ENCODE measurements around the gene ARMH1. TPM values are rescaled to one million over a fixed set of nuclear protein-coding genes. Genes with fewer than 3 reads are reported as not detected.
A peak's percentile ranks its signal among the peaks of the same experiment; 100 is the strongest.

The ARMH1 gene
- total RNA-seq, 4 donors from 2014 or later, result 0.47 to 2.4 (median 1.2) TPM

DNA sequence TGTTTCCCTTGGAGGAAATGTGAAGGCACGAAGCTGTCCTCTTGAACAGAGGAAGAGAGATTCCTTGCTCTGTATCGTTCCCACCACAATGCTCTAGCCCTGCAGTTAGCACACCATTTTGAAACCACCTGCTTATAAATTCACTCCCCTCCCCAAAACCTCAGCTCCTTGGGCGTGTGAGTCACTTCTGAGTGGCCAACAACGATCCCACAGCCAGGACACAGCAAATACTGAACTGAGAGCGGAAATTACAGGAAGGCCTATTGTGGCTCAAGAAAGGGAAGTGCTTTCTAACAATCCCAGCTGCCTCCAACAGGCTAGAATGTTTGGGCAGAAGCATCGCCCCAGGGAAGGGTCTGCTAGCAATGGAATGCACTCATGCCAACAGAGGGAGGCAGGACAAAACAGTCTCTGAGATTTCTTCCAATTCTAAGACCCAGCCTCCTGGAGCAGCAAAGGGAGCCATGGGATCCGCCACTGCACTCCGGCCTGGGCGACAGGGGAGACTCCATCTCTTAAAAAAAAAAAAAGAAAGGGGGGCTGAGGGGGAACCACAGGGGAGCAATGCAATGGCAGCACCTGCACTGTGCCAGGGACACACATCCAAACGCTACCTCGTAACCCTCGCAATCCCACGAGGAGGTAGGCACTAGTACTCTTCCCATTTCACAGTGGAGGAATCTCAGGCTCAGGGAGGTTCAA is 2.1 kb upstream of the ARMH1 start:
- no peak for ATAC-seq (ENCODE audit: low FRiP score)
- DNase-seq (ENCODE audit: low spot score), result no peak
- TF ChIP-seq, protein P1, sequence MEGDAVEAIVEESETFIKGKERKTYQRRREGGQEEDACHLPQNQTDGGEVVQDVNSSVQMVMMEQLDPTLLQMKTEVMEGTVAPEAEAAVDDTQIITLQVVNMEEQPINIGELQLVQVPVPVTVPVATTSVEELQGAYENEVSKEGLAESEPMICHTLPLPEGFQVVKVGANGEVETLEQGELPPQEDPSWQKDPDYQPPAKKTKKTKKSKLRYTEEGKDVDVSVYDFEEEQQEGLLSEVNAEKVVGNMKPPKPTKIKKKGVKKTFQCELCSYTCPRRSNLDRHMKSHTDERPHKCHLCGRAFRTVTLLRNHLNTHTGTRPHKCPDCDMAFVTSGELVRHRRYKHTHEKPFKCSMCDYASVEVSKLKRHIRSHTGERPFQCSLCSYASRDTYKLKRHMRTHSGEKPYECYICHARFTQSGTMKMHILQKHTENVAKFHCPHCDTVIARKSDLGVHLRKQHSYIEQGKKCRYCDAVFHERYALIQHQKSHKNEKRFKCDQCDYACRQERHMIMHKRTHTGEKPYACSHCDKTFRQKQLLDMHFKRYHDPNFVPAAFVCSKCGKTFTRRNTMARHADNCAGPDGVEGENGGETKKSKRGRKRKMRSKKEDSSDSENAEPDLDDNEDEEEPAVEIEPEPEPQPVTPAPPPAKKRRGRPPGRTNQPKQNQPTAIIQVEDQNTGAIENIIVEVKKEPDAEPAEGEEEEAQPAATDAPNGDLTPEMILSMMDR (IDR thresholded peaks at IDR 0.05), result no peak

DNA sequence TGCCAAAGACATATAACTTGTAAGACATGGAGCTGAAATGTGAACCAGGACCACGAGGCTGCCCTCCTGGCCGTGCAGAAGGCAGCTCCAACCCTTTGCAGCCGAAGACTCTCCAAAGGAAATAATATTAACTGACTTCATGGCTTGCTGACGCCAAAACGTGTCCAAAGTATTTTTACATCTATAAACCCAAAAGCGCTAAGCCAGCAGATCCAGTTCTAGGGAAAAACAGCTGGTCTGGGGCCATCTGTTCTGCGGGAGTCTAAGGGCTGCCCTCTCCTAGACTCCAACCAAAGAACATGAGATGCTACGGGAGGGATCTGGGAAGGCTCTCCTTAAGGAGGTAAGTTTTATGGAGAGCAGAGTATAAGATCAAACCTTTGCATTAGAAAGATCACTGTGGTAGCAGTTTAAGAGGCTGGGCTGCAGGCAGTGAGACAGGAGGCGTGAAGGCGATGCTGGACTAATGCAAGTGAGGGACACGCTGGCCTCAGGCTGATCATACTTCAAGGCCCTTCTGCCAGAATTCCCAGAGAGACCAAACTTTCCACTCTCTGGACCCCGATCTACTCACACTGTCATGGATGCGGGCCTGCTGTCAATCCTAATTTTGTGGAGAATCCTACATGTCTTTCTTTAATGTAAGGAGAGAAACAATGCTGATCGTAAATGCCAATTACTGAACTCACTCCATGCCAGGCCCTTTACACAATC is 1.4 kb upstream of the ARMH1 start:
- DNase-seq (ENCODE audit: low spot score) (no peak), ATAC-seq (ENCODE audit: low FRiP score) (no peak)
- TF ChIP-seq, protein P1 (IDR thresholded peaks at IDR 0.05), result no peak

DNA sequence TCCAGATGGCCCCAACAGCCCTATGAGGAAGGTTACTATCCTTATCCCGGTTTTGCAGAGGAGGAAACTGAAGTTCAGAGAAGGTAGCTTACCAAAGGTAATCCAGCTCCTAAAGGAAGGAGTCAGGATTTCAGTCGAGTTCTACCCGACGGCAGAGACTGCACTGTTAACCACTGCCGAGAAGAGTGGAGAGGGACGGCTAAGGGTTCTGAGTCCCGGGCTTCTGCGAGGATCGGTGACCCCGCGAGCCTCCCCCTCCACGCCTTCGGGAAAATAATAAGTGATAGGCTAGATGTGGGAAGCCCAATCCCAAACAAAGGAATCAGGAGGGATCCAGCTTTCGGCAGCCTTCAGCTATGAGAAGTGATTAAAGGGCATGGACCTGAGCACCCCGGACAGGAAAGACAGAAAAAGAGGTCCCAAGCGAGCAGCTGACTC is 820 bp upstream of the ARMH1 start:
- ATAC-seq (ENCODE audit: low FRiP score) (peak; percentile 7), DNase-seq (ENCODE audit: low spot score) (no peak)
- TF ChIP-seq, protein P1 (IDR thresholded peaks at IDR 0.05), result no peak

DNA sequence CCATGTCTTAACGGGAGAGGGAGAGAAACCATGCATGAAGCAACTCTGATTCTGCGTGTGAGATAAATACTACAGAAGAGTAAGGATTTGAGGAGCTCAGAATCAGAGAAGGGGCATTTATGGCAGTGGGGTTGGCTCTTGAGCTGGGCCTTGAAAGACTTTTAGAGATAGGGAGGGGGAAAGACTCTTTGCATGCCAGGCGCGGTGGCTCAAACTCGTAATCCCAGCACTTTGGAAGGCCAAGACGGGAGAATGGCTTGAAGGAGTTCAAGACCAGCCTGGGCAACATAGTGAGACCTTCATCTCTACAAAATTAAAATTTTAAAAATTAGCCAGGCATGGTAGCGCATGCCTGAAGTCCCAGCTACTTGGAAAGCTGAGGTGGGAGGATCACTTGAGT is 672 bp downstream of the ARMH1 start:
- ATAC-seq (ENCODE audit: low FRiP score), result no peak
- TF ChIP-seq, protein P1 (IDR thresholded peaks at IDR 0.05), result no peak
- no peak for DNase-seq (ENCODE audit: low spot score)

DNA sequence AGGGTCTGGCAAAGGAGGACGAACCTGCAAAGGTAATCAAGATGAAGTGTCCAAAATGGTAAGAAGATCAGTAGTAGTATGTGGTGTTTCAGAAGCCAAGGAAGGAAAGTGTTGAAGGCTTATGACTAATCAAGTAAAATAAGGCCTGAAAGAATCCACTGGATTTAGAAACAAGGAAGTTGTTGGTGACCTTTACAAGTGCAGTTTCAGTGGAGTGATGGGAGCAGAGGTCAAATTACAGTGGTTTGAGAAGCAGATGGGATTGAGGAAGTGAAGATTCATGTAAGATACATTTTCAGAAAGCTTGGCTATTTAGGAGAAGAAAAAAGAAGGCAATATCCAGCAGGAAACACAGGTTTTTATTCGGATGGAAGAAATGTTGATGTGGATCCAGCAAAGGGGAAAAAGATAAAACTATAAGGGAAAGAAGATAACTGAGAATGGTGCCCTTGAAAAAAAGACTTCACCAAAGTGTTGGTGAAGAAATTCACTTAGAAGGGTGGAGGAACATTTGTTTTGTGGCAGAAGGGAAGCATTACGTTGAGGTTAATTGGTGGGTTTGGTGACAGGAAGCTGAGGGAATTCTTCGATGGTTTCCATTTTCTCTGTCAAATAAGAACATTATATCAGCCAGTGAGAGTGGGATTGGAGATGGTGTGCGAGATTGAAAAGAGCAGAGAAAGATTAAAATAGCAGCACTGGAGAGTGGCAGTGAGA is 2.1 kb downstream of the ARMH1 start:
- DNase-seq (ENCODE audit: low spot score), result no peak
- TF ChIP-seq, protein P1 (IDR thresholded peaks at IDR 0.05), result no peak
- no peak for ATAC-seq (ENCODE audit: low FRiP score)

DNA sequence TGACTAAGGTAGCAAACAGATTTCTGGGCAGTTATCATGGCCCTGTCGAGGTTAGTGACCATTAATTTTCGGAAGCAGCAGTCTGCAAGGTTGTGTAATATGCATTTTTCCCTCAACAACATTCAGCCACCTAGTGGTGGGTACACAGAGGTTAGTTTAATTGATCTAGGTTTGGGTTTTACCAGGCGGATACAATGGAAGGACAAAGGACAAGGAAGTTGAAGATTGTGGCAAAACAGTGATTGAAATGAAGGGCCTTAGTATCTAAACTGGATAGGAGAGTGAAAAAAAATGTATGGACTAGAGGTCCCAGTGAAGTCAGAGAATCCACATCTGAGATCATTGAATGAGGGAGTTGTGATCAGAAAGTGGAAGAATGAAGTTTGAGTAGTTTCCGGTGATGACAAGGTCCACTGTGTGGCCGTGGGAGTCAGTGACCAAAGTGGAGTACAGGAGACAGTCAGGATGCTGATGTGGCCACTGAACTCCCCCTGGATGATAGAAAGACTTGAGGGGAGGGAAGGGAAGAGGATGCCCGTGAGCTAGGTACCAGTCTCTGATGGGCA is 2.8 kb downstream of the ARMH1 start:
- ATAC-seq (ENCODE audit: low FRiP score) (no peak), DNase-seq (ENCODE audit: low spot score) (no peak)
- TF ChIP-seq, protein P1 (IDR thresholded peaks at IDR 0.05), result no peak

Data from omental fat pad (tissue), 4 donors.